Epithelial cell of esophagus (primary cell): ENCODE measurements around the gene FDXACB1.
A peak's percentile ranks its signal among the peaks of the same experiment; 100 is the strongest.

ENCODE experiments used
- DNase-seq: peaks from one replicate; pipeline ENCODE4 v3.0.0; 2010; ENCODE audit warnings: low read depth
- H3K4me3 ChIP-seq: 2 replicates; pipeline ENCODE4 v1.5.1; 2011; ENCODE audit warnings: mild to moderate bottlenecking, low read length, control low read depth
- CTCF ChIP-seq: IDR thresholded peaks from 2 replicates; pipeline ENCODE4 v1.5.1; 2011; ENCODE audit warnings: low read depth, mild to moderate bottlenecking, low read length, control low read depth, inconsistent platforms; ENCODE audit not compliant: insufficient read depth; ENCODE audit errors: missing control alignments

The FDXACB1 gene

GRCh38 chr11:111837366-111837891 lies 41.5 kb downstream of the FDXACB1 start:
- DNase-seq, result no peak
- H3K4me3 ChIP-seq, result no peak overlapping the region
- no peak for TF ChIP-seq CTCF

GRCh38 chr11:111836721-111837120 lies 42.2 kb downstream of the FDXACB1 start:
- TF ChIP-seq CTCF, result no peak
- no peak overlapping the region for H3K4me3 ChIP-seq
- no peak for DNase-seq

GRCh38 chr11:111836162-111836561 lies 42.8 kb downstream of the FDXACB1 start:
- no peak for DNase-seq
- TF ChIP-seq CTCF, result no peak
- H3K4me3 ChIP-seq, result no peak overlapping the region

GRCh38 chr11:111835665-111836064 lies 43.3 kb downstream of the FDXACB1 start:
- H3K4me3 ChIP-seq, result no peak overlapping the region
- no peak for DNase-seq
- no peak for TF ChIP-seq CTCF

- DNase-seq, result no peak
- no peak for TF ChIP-seq CTCF
- H3K4me3 ChIP-seq, result no peak overlapping the region
Measured at GRCh38 chr11:111834432-111835163, 44.4 kb downstream of the FDXACB1 start.

GRCh38 chr11:111833524-111833923 lies 45.4 kb downstream of the FDXACB1 start:
- TF ChIP-seq CTCF, result peak; percentile 18
- H3K4me3 ChIP-seq, result no peak overlapping the region
- DNase-seq, result peak; percentile 8
